ENCODE results near the gene ZBTB38.

DNA sequence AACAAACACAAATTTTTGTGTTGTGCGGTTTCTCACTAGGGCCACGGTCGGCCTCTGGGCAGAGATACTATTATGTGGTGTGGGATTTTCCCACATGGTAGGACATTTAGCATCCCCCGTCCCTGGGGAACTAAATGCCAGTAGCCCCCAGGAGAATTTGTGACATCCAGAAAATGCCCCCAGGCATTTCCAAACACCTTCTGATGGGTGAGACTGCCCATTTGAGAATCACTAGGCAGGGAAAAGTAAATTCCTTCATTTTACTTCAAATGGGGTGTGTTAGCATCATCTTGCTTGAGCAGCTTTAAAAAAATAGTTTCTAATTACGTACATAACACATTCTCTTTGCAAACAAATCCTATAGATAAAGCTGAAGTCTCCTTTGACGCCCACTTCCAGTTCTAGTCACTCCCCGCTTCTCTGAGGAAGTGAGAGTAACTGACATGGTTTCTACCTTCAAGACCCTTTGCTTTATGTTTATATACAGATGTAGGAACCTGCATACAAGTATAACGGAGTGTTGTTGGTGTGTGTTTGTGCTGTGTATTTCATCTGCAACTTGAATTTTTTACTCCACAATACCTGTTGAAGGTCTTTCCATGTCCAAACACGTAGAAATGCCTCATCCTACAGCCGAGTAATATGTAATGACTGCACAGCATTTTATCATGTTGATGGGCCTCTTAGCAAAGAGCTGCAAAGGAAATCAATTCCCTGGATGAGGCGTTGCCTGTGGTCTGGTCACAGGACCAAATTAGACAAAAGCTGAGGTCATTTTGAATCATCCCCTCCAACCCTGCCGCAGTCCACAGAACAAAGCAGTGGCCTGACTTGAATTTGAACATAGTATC is 31.4 kb upstream of the ZBTB38 start:
- no peak for TF ChIP-seq POLR2AphosphoS5 (IDR thresholded peaks at IDR 0.05)
- TF ChIP-seq, protein P1, sequence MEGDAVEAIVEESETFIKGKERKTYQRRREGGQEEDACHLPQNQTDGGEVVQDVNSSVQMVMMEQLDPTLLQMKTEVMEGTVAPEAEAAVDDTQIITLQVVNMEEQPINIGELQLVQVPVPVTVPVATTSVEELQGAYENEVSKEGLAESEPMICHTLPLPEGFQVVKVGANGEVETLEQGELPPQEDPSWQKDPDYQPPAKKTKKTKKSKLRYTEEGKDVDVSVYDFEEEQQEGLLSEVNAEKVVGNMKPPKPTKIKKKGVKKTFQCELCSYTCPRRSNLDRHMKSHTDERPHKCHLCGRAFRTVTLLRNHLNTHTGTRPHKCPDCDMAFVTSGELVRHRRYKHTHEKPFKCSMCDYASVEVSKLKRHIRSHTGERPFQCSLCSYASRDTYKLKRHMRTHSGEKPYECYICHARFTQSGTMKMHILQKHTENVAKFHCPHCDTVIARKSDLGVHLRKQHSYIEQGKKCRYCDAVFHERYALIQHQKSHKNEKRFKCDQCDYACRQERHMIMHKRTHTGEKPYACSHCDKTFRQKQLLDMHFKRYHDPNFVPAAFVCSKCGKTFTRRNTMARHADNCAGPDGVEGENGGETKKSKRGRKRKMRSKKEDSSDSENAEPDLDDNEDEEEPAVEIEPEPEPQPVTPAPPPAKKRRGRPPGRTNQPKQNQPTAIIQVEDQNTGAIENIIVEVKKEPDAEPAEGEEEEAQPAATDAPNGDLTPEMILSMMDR (IDR thresholded peaks at IDR 0.05 in 8 of 11, conservative IDR thresholded peaks at IDR 0.05 in 3 of 11): no peak
